ENCODE measurements around the gene TNFRSF13B.

The TNFRSF13B gene

GRCh38 chr17:16953841-16954240 is 18.1 kb downstream of the TNFRSF13B start:
- no peak for DNase-seq

DNA sequence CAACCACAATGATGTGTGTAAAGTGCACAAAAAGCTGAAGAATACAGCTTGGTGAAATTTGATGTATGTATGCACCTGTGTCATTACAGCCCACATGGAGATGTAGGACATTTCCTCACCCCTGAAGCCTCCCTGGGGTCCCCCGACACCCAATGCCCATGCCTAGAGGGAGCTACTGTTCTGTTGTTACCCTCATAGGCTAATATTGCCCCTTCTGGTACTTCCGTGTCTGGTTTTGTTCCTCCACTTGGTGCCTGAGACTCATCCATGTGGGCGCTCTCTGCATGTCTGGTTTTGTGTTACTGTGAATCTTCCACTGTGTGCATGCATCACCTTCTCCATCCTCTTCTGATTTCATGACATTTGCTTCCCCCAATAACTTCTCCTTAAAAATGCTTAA is 18.6 kb downstream of the TNFRSF13B start:
- no peak for DNase-seq

DNA sequence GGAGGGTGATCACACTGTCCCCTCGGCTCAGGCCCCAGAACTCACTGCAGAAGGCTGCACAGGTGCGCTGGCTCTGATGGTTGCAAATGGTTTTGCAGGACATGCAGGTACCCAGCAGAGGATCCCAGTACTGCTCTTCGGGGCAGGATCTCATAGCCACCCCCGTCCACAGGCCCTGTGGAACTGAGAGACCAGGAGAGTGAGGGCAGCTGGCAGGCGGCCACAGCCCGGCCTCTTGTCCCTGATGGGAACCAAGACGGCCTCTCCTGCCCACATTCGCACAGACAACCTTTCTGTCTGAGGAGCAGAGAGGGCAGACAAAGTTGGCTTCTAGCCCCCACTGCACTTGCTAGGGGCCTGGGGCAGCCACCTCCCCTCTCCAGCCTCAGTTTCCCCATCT is 19.5 kb downstream of the TNFRSF13B start:
- DNase-seq: no peak

GRCh38 chr17:16950488-16950887 is 21.4 kb downstream of the TNFRSF13B start:
- DNase-seq: no peak

DNA sequence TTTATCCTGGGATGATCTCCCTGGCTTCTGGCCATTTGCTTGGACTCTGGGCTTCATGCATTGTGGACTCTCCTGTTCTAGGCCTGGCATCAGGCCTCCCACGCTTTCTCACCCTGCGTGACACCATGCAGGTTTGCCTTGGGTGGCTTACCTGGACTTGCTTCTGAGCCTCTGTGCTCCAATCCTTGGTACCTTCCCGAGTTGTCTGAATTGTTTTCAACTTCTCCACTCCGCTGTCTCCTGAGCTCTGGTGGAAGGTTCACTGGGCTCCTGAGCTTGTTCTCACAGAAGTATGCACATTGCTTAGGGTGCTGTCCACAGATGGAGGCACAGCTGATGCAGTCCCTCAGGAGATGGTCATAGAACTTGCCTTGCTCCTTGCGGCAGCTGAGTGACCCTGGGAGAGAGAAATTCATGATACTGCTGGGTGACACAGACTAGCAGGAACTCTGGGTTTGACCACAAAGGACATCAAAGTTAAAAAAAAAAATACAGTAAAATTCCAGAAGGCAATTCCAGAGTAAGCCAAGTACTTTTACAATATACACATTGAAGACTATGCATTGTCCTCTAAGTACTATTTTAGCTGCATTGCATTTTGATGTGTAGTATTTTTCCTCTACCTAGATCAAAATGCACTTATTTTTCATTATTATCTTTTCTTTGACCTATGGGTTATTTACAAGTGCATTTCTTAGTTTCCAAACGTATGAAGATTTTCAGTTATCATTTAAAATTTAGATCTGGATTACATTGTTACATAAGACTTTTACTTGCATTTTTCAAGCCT is 23.1 kb downstream of the TNFRSF13B start:
- DNase-seq: no peak

DNA sequence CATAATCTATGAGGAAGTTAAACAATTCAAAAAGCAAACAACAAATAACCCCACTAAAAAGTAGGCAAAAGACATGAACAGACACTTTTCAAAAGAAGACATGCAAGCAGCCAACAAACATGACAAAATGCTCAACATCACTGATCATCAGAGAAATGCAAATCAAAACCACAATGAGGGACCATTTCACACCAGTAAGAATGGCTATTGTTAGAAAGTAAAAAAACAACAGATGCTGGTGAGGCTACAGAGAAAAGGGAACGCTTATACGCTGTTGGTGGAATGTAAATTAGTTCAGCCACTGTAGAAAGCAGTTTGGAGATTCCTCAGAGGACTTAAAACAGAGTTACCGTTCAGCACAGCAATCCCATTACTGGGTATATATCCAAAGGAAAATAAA is 24.4 kb downstream of the TNFRSF13B start:
- no peak for DNase-seq

GRCh38 chr17:16945663-16946218 is 26.2 kb downstream of the TNFRSF13B start:
- DNase-seq: no peak

DNA sequence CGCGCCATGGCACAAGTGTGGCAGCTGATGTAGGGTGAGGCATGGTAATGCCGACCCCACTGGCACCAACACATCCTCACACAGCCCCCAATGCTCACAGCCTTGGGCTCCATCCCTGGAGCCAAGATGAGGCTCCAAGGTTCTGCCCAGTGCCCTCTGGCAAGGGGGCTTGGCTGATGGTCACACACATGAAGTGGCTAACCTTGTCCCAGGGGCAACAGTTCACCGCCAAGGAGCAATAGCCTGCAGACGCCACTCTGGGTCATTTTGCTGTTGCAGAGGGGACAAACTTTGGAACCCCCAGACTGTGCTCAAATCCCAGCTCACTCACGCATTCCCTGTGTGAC is 26.8 kb downstream of the TNFRSF13B start:
- DNase-seq: no peak

DNA sequence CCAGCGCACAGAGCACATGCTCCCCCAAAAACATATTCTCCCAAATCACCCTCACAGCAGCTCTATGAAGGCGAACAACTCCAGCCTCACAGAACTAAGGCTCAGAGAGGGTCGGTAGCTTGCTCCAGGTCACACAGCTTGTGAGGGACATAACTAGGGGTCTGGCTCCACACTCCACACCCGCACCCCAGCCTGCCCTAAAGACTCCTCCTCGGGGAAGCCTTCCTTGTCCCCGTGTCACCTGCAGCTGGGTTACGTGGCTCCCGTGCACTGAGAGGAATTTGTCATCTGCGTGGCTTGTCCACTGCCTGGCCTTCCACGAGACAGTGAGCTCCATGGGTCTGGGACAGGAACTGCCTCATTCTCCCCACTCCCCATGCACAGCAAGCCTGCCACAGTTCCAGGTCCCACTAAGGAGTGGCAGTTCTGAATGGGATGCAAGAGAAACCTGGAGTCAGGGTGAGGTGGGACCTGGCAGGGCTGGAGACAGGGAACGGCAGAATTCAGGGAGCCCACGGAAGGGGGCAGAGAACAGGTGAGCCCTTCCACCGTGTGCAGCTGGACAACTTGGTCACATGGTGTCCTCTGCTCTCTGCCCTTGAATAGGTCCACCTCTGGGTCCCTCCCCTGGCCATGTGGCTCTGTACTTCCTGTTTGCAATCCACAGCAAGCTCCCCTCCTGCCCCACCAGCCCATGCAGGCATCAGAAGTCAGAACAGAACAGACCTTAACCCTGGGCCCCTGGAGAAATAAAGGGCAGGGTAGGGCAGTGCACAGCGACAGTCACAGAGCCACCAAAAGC is 27.4 kb downstream of the TNFRSF13B start:
- no peak for DNase-seq

- no peak for DNase-seq
These were observed 28.2 kb downstream of the TNFRSF13B start for GRCh38 chr17:16943541-16944333.

DNA sequence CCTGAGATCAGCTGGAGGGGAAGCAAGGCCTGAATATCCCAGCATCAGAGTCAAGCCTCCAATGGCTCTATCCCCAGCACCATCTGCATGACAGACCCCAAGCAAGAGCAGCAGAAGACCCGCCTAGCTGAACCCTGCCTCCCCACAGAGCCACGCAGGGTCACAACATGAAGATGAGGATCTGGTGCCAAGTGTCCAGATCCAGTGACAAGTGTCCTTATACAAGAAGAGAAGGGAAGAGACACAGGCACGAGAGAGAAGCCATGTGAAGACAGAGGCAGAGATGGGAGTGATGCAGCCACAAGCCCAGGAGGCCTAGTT is 28.9 kb downstream of the TNFRSF13B start:
- no peak for DNase-seq

DNA sequence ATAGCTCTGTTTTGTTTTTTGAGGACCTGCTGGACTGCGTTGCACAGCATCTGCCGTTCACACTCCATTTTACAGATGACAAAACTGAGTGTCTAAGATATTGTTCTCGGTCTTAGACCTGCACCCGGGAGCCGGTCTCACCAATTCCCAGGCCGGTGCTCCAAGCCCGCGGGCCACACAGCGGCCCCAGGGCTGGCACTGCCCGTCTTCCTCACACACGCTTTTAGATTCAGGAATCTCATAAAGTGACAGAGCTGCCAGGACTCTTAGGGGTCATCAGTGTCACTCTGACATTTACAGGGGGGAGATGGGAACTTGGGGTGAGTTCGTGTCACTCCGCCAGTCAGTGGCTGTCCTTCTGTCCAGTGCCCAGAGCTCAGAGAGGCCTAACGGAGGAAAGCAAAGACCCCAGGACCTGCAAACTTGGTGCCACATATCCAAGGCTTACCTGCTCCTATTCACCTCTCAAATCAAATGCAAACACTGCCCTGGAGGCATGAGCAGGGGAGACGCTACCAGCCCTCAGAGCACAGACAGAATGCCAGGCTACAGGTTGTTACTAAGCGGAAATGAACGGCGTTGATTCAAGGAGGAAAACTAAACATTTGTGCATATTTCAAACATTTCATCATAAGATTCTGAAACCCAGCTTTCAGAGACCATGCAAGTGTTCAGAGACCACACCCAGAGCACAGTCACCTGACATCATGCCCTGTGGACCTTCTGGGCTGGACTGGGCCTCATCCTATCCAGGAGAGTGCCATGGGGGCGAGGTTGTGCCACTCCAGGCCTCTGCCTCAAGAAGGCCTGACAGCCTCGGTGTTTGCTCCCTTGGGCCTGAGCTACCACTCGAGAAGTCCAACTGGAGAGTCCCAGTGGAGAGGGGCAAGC is 29.5 kb downstream of the TNFRSF13B start:
- DNase-seq: no peak

GRCh38 chr17:16941072-16942036 is 30.6 kb downstream of the TNFRSF13B start:
- no peak for DNase-seq

DNA sequence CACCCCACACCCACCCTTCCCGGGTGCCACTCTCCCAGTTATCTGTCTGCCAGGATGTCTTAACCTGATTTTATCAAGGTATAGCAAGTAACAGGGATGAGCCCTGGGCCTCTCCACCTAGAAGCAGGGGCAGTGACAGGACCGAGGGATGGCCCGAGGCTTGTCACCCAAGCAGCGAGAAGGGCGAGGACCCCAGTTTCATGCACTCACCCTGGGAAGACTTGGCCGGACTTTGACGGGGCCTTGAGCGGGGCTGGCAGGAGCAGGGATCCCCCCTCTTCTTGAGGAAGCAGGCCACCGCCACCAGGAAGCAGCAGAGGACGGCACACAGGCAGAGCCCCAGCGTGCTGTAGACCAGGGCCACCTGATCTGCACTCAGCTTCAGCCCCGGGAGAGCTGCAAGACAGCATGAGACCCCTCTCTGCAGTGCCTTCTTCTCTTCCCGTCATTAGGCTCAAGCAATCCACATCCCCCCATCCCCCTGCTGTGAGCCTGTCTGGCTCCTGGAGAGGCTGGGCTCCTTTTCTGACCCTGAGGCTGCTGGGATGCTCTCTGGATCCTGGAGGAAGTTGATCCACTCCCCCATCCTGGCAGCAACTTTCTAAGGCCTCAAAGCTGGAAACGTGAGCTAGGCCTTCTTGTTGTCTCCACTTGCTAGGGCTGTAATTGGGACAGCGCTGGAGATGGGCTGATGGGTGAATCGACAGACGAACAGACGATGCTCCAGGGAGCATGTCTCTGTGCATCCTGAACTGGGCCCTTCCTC is 31.6 kb downstream of the TNFRSF13B start:
- DNase-seq: no peak

DNA sequence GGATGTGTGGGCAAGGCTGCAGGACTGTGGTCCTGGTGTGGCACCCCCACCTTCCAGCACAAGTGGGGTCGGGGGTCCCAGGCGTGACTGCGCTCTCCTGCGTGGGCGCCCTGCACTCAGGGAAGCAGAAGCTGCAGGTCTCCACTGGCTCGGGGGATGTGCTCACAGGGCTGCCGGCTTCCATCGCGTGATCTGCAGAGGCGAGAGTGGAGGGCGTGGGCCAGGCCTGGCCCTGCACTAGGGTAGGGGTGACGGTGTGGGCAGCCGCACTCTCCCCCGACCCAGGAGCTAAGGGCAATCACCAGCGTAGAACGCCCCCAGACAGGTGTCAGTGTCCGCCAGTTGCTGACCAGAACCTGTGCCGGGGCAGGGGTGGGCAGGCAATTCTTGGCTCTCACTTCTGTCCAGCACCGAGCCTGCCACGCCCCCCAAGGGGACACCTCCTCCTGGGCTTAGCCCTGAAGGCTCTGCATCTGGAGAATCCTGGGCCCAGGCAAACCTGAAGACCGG is 32.3 kb downstream of the TNFRSF13B start:
- DNase-seq: no peak

- no peak for DNase-seq
These were observed 32.7 kb downstream of the TNFRSF13B start for GRCh38 chr17:16939208-16939576.

DNA sequence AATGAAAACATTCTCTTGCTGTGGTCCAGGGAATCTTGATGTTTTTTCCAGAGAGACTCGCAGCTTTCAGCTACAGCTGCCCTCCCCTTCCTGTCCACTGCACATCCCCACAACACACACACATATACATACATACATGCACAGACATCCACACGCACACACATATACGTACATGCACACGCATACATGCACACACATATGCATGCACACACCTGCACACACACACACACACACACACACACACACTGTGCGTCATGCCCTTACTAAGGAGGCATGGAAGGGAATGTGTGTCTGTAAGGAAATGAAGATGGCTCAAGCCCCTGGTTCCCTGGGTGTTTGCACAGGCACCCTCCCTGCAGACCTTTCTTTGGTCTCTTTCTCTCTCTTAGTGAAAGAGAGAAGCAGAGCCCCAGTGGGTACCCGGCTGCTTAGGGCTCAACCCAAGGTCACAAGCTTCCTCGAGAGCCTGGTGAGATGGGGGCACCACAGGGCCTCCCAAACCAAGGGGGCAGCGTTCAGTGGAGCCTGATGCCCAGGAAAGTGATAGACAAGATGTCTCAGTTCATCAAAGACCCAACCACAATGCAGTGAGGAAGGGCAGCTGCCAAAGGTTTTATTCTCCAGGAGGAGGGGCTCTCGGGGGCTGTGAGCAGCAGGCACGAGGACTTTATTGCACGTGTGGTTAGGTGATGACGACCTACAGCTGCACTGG is 33.3 kb downstream of the TNFRSF13B start:
- DNase-seq: no peak

DNA sequence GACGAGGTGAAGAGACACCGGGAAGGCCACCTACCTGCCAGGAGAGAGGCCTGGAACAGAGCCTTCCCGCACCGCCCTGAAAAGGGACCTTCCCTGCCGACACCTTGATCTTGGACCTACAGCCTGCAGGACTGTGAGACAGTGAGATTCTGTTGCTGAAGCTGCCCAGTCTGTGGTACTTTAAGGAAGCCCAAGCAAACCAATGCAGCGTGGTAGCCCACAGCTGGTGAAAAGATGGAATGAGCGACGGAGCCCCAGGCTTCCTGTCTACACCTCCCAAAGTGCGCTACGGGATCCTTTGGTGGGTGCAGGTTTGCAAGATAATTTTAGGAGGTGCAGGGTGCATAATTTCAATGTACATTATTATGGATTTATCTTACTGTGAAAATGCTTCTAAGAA is 33.9 kb downstream of the TNFRSF13B start:
- DNase-seq: no peak

DNA sequence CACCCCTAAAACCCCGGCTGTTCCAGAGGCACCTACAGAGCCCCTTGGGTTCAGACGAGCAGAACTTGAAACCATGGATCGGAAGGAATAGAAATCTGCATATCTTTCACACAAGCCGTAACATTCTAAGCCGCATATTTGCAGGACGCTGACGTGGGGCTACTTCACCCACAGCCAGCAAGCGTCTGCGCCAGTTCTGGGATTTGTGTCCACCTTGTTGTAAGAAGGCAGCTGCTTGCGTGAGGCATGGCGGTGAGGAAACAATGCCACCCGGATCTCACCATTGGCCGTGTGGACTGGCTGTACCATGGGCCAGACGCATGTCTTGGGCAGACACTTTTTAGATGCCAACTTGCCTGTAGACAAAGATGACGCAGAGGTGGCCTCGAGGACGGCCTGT is 34.5 kb downstream of the TNFRSF13B start:
- DNase-seq: no peak

Data from hematopoietic multipotent progenitor cell treated with erythropoietin and hydrocortisone succinate and interleukin-3 and kit ligand, for 8 days (in vitro differentiated cells).